ENCODE measurements around the gene INTS6. TPM values are rescaled to one million over a fixed set of nuclear protein-coding genes. Genes with fewer than 3 reads are reported as not detected.

INTS6 gene
- total and polyA plus RNA-seq, 12 donors = 7.1 to 31.1 (median 24.1) TPM

GRCh38 chr13:51456510-51456909, 3.7 kb upstream of the INTS6 start:
- Histone ChIP-seq H3K27me3 (no peaks in the 10 kb centered on the region), H3K4me3 (no peak overlapping the region), H3K36me3 (peaks cover 0 to 24% (median 11%) of the 10 kb centered on the region in 9 donors), H3K4me1 (peaks cover 2 to 22% (median 12%) of the 10 kb centered on the region in 9 donors), H3K27ac (no peak overlapping the region), H3K9me3 (peaks cover 0 to 13% (median 4%) of the 10 kb centered on the region in 11 donors)
- intact Hi-C loops (cut with DNase I) = loop anchor here in 3 of 10 donors (10.0 kb wide), 3 partner anchors 128 to 278 kb away; partner anchors contain the start of gene WDFY2 (in 1 of the 3)
- 98 to 99% methylated on average over 13 of the region's 13 CpGs for WGBS, 2 donors
- no peak for DNase-seq
- ATAC-seq = no peak
- no peak for TF ChIP-seq CTCF (IDR thresholded peaks at IDR 0.05)

GRCh38 chr13:51455532-51455931, 2.7 kb upstream of the INTS6 start:
- Histone ChIP-seq H3K9me3 (peaks cover 0 to 13% (median 4%) of the 10 kb centered on the region in 11 donors), H3K36me3 (peaks cover 0 to 29% (median 11%) of the 10 kb centered on the region in 9 donors), H3K27me3 (no peaks in the 10 kb centered on the region), H3K4me3 (no peak overlapping the region), H3K27ac (no peak overlapping the region), H3K4me1 (peaks cover 2 to 28% (median 18%) of the 10 kb centered on the region in 9 donors)
- DNase-seq (no peak), ATAC-seq (no peak)
- intact Hi-C loops (cut with DNase I) = loop anchor here in 3 of 10 donors (2.0 to 10.0 kb wide), 4 partner anchors 127 to 279 kb away; partner anchors contain the start of gene WDFY2 (in 1 of the 3)
- 98% methylated on average over 9 of the region's 9 CpGs for whole genome bisulfite sequencing, 2 donors
- TF ChIP-seq CTCF (IDR thresholded peaks at IDR 0.05) = no peak

GRCh38 chr13:51453959-51454703, 1.3 kb upstream of the INTS6 start:
- H3K4me3 ChIP-seq = peak overlapping the region; percentile 36 to 82 (median 69)
- no peak for ATAC-seq
- peak; percentile 22 to 29 for DNase-seq
- H3K36me3 ChIP-seq = peaks cover 0 to 43% (median 16%) of the 10 kb centered on the region in 9 donors
- TF ChIP-seq CTCF (IDR thresholded peaks at IDR 0.05) = no peak
- intact Hi-C loops (cut with DNase I) = loop anchor here (1.0 to 10.0 kb wide), 15 partner anchors 128 to 350 kb away; partner anchors contain the start of genes WDFY2 (in 7 of the 10) and DHRS12 (in 3 of the 10)
- peak overlapping the region; percentile 85 to 100 (median 96) for H3K27ac ChIP-seq
- 10 to 13% methylated on average over 13 of the region's 13 CpGs for WGBS, 2 donors
- peaks cover 2 to 42% (median 30%) of the 10 kb centered on the region in 9 donors for H3K4me1 ChIP-seq
- peaks cover 0 to 13% (median 4%) of the 10 kb centered on the region in 11 donors for H3K9me3 ChIP-seq
- no peaks in the 10 kb centered on the region for H3K27me3 ChIP-seq

GRCh38 chr13:51453207-51453958, 547 bp upstream of the INTS6 start:
- intact Hi-C loops (cut with DNase I) = loop anchor here (1.0 to 10.0 kb wide), 14 partner anchors 129 to 351 kb away; partner anchors contain the start of genes WDFY2 (in 7 of the 10) and DHRS12 (in 3 of the 10)
- WGBS, 2 donors = 0% methylated on average over 71 to 80 of the region's 80 CpGs
- Histone ChIP-seq H3K27me3 (no peaks in the 10 kb centered on the region), H3K9me3 (peaks cover 0 to 13% (median 4%) of the 10 kb centered on the region in 11 donors), H3K4me3 (peak overlapping the region; percentile 36 to 82 (median 69)), H3K36me3 (peaks cover 0 to 51% (median 16%) of the 10 kb centered on the region in 9 donors), H3K27ac (peak overlapping the region; percentile 85 to 100 (median 96)), H3K4me1 (peaks cover 2 to 49% (median 30%) of the 10 kb centered on the region in 9 donors)
- TF ChIP-seq CTCF (IDR thresholded peaks at IDR 0.05) = peak in 1 of 9 donors; percentile 26
- peak; percentile 53 to 67 (median 62) for ATAC-seq
- DNase-seq = peak; percentile 85 to 87

Data from heart right ventricle (tissue), 16 donors.